ENCODE measurements around the gene OR4K17.
"Not testable (repeated sequence)": the region's sequence is repeated elsewhere in the genome, so short reads cannot be mapped to it uniquely, and the experiment has no call there.

Gene OR4K17

GRCh38 chr14:20110438-20110837, at the start of gene OR4K17:
OR4K17 (plus strand) TSS chr14:20110739; CDS start chr14:20117500, 6,761 bp downstream.
- Histone ChIP-seq H3K4me2 (ENCODE audit: insufficient read depth, low read length) (no peak within 1 kb of the TSS), H3K4me1 (ENCODE audit: insufficient read depth, low read length) (no peaks in the 10 kb centered on the region), H3K27me3 (ENCODE audit: insufficient read depth, low read length, poor library complexity) (no peaks in the 10 kb centered on the region), H3K79me2 (ENCODE audit: insufficient read depth, low read length) (no peaks in the 10 kb centered on the region), H3K27ac (ENCODE audit: low read length) (no peak within 1 kb of the TSS), H4K20me1 (ENCODE audit: insufficient read depth, low read length) (no peaks in the 10 kb centered on the region), H3K4me3 (ENCODE audit: low read depth in 1 of 2, low read length in 2 of 2) (no peak within 1 kb of the TSS), H3K9ac (ENCODE audit: low read depth, low read length) (no peak within 1 kb of the TSS), H3K36me3 (ENCODE audit: insufficient read depth, low read length) (no peaks in the 10 kb centered on the region), H2AFZ (ENCODE audit: low read depth, low read length) (no peak within 1 kb of the TSS), H3K9me3 (ENCODE audit: insufficient read depth, low read length, severe bottlenecking) (no peaks in the 10 kb centered on the region)
- TF ChIP-seq CTCF (IDR thresholded peaks at IDR 0.05; ENCODE audit: borderline replicate concordance, extremely low read depth, low read length, poor library complexity, severe bottlenecking) (no peak), EZH2 (IDR thresholded peaks at IDR 0.05; ENCODE audit: borderline replicate concordance, low read depth, low read length, severe bottlenecking) (no peak)
- DNase-seq (no peak), ATAC-seq (ENCODE audit: insufficient read depth, low read depth) (no peak)

- Histone ChIP-seq H3K36me3 (ENCODE audit: insufficient read depth, low read length) (no peaks in the 10 kb centered on the region), H4K20me1 (ENCODE audit: insufficient read depth, low read length) (no peaks in the 10 kb centered on the region), H2AFZ (ENCODE audit: low read depth, low read length) (no peak overlapping the region), H3K4me3 (ENCODE audit: low read depth in 1 of 2, low read length in 2 of 2) (no peak overlapping the region), H3K27me3 (ENCODE audit: insufficient read depth, low read length, poor library complexity) (no peaks in the 10 kb centered on the region), H3K9ac (ENCODE audit: low read depth, low read length) (no peak overlapping the region), H3K27ac (ENCODE audit: low read length) (no peak overlapping the region), H3K79me2 (ENCODE audit: insufficient read depth, low read length) (no peaks in the 10 kb centered on the region), H3K4me1 (ENCODE audit: insufficient read depth, low read length) (no peaks in the 10 kb centered on the region), H3K4me2 (ENCODE audit: insufficient read depth, low read length) (no peak overlapping the region), H3K9me3 (ENCODE audit: insufficient read depth, low read length, severe bottlenecking) (no peaks in the 10 kb centered on the region)
- TF ChIP-seq CTCF (IDR thresholded peaks at IDR 0.05; ENCODE audit: borderline replicate concordance, extremely low read depth, low read length, poor library complexity, severe bottlenecking), result no peak
- no peak for TF ChIP-seq EZH2 (IDR thresholded peaks at IDR 0.05; ENCODE audit: borderline replicate concordance, low read depth, low read length, severe bottlenecking)
- DNase-seq (no peak), ATAC-seq (ENCODE audit: insufficient read depth, low read depth) (no peak)
These were observed 18.5 kb upstream of the OR4K17 start for GRCh38 chr14:20092050-20092449.

- no peak overlapping the region for H3K4me2 ChIP-seq (ENCODE audit: insufficient read depth, low read length)
- H3K27ac ChIP-seq (ENCODE audit: low read length), result no peak overlapping the region
- no peak overlapping the region for H3K4me3 ChIP-seq (ENCODE audit: low read depth in 1 of 2, low read length in 2 of 2)
- DNase-seq, result no peak
- no peaks in the 10 kb centered on the region for H3K79me2 ChIP-seq (ENCODE audit: insufficient read depth, low read length)
- no peaks in the 10 kb centered on the region for H3K9me3 ChIP-seq (ENCODE audit: insufficient read depth, low read length, severe bottlenecking)
- no peaks in the 10 kb centered on the region for H4K20me1 ChIP-seq (ENCODE audit: insufficient read depth, low read length)
- no peaks in the 10 kb centered on the region for H3K27me3 ChIP-seq (ENCODE audit: insufficient read depth, low read length, poor library complexity)
- H3K36me3 ChIP-seq (ENCODE audit: insufficient read depth, low read length), result no peaks in the 10 kb centered on the region
- H3K4me1 ChIP-seq (ENCODE audit: insufficient read depth, low read length), result no peaks in the 10 kb centered on the region
- ATAC-seq (ENCODE audit: insufficient read depth, low read depth), result 0 out of 3 replicates have a peak, but pooled peaks have one; percentile 33
- H3K9ac ChIP-seq (ENCODE audit: low read depth, low read length), result no peak overlapping the region
- no peak overlapping the region for H2AFZ ChIP-seq (ENCODE audit: low read depth, low read length)
- TF ChIP-seq CTCF (IDR thresholded peaks at IDR 0.05; ENCODE audit: borderline replicate concordance, extremely low read depth, low read length, poor library complexity, severe bottlenecking) (no peak), EZH2 (IDR thresholded peaks at IDR 0.05; ENCODE audit: borderline replicate concordance, low read depth, low read length, severe bottlenecking) (no peak)
These were observed 17.1 kb upstream of the OR4K17 start for GRCh38 chr14:20093442-20093841.

GRCh38 chr14:20098926-20099770, 11.4 kb upstream of the OR4K17 start:
- H3K4me2 ChIP-seq (ENCODE audit: insufficient read depth, low read length); H4K20me1 ChIP-seq (ENCODE audit: insufficient read depth, low read length); H3K4me3 ChIP-seq (ENCODE audit: low read depth in 1 of 2, low read length in 2 of 2); H3K79me2 ChIP-seq (ENCODE audit: insufficient read depth, low read length); H3K4me1 ChIP-seq (ENCODE audit: insufficient read depth, low read length); H3K27ac ChIP-seq (ENCODE audit: low read length); H3K9ac ChIP-seq (ENCODE audit: low read depth, low read length); ATAC-seq (ENCODE audit: insufficient read depth, low read depth); H3K27me3 ChIP-seq (ENCODE audit: insufficient read depth, low read length, poor library complexity); DNase-seq; H3K36me3 ChIP-seq (ENCODE audit: insufficient read depth, low read length); H3K9me3 ChIP-seq (ENCODE audit: insufficient read depth, low read length, severe bottlenecking); H2AFZ ChIP-seq (ENCODE audit: low read depth, low read length): not testable (repeated sequence)
